Measurements from ENCODE around the gene RS1.

The RS1 gene

DNA sequence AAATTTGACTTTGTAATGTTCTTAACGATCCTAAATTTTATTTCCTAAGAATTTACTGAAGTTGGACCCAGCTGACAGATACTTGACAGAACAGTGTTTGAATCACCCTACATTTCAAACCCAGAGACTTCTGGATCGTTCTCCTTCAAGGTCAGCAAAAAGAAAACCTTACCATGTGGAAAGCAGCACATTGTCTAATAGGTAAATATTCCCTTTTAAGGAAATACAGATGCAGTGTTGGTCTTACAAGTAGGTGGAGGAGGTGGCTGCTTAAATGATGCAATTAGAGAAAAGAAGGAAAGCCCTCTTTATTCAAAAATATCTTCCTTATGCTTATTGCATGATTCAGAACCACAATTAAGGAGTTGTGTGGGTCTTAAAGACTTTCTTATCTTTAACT, 73.5 kb downstream of the RS1 start:
- no peak for DNase-seq (ENCODE audit: low spot score)

DNA sequence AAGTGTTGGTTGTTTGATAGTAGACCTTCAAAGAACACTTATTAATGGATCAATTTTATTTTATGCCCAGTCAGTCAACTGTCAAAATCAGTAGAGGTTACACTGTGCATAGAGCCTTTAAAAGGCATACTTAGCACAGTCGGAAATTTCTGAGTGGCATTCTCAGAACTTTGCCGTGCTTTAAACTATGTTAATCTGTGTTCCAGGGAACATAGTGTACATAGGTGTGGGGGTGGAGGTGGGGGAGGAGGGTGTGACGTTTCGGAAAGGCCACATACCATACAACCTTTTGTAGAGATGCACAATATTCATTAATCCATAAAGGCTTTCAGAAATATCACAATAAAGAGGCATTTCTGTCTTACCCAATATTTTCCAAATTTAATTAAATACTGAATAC, 75.8 kb downstream of the RS1 start:
- no peak for DNase-seq (ENCODE audit: low spot score)

DNA sequence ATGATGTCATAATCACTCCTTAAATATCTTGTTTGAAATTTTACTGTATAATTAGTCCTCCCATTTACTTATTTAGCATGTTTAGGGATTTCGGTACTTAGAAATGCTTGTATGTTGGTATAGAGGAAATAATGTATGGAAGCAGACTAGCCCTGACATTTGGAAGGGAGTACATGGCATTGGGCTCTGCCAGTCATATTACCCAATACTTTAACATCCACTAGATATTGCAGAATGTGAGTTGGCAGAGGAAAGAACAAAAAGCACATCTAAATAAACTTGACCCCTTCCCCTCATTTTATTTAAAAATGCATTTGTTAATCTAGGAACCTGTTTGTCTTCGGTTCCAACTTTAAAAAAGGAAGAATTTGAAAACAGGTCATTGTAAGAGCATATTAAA, 77.8 kb downstream of the RS1 start:
- no peak for DNase-seq (ENCODE audit: low spot score)

DNA sequence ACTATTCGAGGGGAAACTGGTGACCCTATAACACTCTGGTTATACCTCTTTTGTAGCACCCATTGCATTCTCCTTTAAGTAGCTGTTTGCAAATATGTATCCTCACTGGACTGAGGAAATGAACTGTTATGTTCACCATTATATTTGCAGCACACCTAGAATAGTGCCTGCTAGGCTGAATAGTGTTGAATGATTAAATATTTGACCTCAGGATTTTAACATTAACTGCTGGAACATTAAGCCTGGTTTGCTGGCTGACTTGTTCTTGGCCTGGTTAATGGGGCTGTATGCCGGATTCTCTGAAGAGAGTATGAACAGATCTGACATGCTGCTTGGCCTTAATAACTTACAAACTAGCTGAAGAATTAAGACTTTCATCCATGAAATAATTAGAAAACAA, 80.1 kb downstream of the RS1 start:
- DNase-seq (ENCODE audit: low spot score), result no peak
